Muscle of arm (tissue), 12 donors: ENCODE results near the gene ART5. TPM values are rescaled to one million over a fixed set of nuclear protein-coding genes. Genes with fewer than 3 reads are reported as not detected.

ENCODE experiments used
- polyA plus RNA-seq, 12 donors: library from polyadenylated mRNA; unstranded; fragments of 120-200 nt; gene quantifications; one replicate each; pipeline ENCODE4 v1.2.1, GENCODE V29; 2013; ENCODE audit not compliant: insufficient read length in 12 of 12

ART5 gene
- polyA plus RNA-seq, 12 donors: 1.7 to 4.9 (median 2.9) TPM; not detected in 2

Other genes with a start within 250 kb of the ART5 start
- 10 to 100 TPM in 1 of 12 donors, 1 to 10 TPM in 9, not detected in 2; 3.0 to 10.7 (median 6.3) TPM for gene ART1, start 3.1 kb upstream of the ART5 start, polyA plus RNA-seq
- gene CHRNA10, start 29.4 kb upstream of the ART5 start, polyA plus RNA-seq: 1 to 10 TPM in 11 of 12 donors, not detected in 1; 2.4 to 6.3 (median 3.8) TPM
- 10 to 100 TPM in 11 of 12 donors, not detected in 1; 36.0 to 64.0 (median 40.9) TPM for gene NUP98, start 155.6 kb upstream of the ART5 start, polyA plus RNA-seq
- gene PGAP2, start 166.6 kb upstream of the ART5 start, polyA plus RNA-seq: 10 to 100 TPM in 11 of 12 donors, not detected in 1; 16.3 to 31.6 (median 20.7) TPM
- gene RHOG, start 199.0 kb upstream of the ART5 start, polyA plus RNA-seq: 10 to 100 TPM in 11 of 12 donors, not detected in 1; 17.9 to 40.1 (median 25.4) TPM
- 100 to 1,000 TPM in 6 of 12 donors, 10 to 100 TPM in 5, not detected in 1; 55.0 to 120 (median 103) TPM for gene STIM1, start 213.7 kb upstream of the ART5 start, polyA plus RNA-seq